GM19395 (cell line): ENCODE data around the gene IPMK.
"Not testable (repeated sequence)": the region's sequence is repeated elsewhere in the genome, so short reads cannot be mapped to it uniquely, and the experiment has no call there.

ENCODE experiments used
- ATAC-seq: cut with Tn5 transposase; IDR thresholded peaks from one replicate; pipeline ENCODE4 v1.9.1; 2021; ENCODE audit warnings: mild to moderate bottlenecking, moderate library complexity; ENCODE audit not compliant: unreplicated experiment

The IPMK gene

DNA sequence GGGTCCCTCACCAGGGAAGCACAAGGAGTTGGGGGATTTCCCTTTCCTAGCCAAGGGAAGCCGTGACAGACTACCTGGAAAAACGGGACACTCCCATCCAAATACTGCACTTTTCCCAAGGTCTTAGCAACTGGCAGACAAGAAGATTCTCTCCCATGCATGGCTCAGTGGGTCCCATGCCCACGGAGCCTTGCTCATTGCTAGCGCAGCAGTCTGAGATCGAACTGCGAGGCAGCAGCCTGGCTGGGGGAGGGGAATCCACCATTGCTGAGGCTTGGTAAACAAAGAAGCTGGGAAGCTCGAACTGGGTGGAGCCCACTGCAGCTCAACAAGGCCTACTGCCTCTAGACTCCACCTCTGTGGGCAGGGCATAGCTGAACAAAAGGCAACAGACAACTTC lies 37.8 kb downstream of the IPMK start:
- not testable (repeated sequence) for ATAC-seq

DNA sequence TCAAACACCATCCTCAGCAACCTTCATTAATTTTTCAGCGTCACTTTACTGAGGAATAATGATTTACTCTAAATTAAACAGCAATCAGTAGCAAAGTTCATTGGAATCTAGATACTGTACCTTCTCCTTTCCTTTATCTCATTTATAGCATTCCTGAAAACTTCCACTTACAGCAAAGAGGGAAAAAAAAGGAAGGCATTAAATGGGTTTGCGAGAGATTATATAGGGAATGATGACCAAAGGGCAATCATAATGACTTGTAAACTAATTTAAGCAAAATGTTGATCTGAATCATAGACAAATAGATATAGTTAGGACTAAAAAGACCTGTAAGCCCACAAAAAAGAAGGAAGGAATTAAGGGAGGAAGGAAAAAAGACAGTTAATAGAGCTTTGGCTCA lies 42.0 kb downstream of the IPMK start:
- no peak for ATAC-seq

DNA sequence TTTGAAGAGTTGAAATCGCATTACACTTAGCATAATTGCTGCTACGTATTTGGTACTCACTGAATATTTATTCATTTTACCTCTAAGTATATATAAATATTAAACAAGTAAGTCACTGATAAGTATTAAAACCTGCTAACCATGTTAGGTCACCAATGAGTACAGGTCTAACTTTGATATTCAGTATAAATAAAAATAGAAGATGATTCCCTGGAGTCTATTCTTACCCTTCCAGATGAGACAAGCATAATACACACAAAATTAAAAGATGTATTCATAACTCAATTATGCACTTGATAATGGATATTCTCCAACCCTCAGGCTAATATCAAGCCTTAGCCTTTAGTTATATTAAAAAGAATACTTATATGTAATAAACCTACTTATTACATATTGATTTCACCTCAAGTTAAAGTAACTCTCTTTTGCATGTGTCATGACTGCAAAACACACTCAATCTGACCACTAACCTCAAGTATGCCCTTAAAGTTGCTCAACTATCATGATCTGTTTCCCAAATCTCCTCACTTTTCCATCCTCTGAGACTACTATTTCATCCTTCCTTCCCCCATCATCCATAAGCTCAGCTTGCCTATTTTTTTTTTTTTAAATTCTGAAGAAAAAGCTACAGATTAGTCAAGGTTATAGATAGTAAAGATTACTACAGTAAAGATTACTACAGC lies 46.8 kb downstream of the IPMK start:
- no peak for ATAC-seq

DNA sequence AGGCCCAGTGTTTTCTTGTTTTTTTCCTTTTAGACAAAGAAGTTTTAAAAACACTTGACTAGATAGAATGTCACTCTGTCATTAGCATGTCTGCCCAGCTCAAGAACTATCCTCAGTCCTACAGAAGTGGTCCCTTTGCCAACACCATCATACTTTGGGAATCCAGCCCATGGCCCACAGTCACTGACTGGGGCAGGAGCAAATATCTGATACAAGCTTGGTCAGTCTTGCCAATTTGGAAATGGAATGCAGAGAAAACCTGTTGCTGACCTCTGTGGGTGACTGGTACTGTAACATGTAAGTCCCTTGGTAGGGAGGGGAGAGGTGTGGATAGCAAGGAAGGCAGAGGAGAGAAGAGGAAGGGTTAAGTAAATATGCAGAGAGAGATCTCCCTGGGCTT lies 47.8 kb downstream of the IPMK start:
- ATAC-seq: no peak

DNA sequence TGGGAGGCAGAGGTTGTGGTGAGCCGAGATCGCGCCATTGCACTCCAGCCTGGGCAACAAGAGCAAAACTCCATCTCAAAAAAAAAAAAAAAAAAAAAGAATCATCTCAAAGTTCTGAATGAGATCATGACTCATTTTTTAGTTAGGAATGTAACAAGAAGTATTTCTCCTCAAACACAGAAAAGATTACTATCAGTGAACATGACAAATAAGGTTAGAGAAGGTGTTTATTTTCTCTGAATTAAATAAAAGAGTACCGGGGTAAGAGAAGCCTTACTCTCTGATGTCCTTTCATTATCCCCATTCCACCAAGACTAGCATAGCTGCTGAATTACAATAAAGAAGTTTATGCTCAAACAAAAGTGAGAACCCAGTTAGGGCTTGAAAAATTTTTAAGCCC lies 50.1 kb downstream of the IPMK start:
- no peak for ATAC-seq

DNA sequence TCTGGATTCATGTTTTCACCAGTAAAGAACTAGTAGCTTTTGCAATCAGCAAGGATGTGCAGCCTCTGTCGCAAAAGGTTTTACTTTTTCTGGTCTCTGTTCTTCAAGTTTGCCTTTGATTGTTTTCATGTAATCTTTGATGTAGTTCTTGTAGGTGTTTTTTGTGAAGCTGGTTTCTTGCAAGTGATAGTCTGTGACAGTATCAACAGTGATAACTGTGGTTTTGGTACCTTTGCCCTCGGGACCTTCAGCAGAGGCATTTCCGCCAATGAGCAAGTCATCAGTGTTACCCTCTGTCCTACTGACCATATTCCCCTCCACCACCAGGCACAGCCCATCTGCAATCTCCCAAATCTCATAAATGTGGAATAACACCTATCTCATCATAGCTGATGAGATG lies 55.1 kb downstream of the IPMK start:
- ATAC-seq: no peak

DNA sequence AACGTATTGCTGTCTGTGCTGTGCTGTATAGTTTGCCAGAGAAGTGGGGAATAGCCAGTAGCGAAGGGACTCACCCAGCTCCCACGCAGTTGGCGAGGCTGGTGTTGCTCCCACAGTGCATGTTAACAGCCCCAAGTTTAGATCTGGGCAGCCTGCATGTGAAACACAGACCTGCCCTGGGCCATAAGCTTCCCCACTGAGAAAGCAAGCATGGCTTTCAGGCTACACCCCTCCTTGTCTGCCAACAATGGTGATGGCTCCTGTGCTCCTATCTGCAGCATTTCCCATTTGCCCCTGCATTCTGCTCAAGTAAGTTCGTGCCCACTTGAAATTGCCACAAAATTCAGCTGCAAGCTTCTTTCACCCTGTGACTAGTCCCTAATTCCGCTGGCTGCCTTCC lies 57.5 kb downstream of the IPMK start:
- no peak for ATAC-seq

DNA sequence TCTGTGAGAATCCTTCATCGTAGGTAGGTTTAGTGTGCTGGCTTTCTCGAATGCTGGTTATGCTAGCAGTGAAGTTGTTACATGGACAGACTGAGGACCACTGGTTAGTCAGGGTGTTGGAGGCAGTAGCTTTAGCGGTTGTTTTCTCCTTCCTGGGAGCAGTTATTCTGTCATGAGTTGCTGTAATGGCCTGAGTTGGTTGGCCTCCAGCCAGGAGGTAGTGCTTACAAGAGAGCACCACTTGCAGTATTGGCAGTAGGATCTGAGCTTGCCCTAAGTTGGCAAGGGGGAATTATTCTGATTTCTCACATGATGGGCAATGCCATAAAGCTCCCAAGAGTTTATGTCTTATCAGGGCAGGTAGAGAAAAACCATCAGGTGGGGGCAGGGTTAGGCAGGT lies 58.0 kb downstream of the IPMK start:
- ATAC-seq: no peak

DNA sequence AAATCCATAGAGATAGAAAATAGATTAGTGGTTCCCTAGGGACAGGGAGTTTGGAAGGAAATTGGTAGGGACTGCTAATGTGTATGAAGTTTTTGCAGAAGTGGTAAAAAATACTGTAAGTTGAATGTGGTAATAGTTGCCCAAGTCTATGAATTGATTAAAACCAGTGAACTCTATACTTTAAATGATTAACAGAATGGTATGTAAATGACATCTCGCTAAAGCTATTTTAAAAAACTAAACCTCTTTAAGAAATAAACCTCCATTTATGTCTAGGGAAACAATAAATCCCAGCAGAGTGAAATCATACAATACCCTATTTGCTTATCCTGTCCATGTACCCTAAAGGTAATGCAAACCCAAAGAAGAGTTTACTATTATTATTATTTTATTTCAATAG lies 61.4 kb downstream of the IPMK start:
- ATAC-seq: no peak

DNA sequence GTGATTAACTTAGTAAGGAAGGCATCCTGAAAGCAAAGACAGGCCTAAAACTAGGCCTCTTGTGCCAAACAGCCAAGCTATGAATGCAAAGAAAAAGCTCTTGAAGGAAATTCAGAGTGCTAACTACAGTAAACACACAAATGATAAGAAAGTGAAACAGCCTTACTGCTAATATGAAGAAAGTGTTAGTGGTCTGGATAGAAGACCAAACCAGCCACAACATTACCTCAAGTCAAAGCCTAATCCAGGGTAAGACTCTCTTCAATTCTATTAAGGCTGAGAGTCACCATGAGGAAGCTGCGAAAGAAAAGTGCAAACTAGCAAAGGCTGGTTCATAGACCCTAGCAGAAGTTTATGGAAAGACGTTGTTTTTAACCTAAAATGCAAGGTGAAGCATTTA lies 66.0 kb downstream of the IPMK start:
- ATAC-seq: peak; percentile 88

DNA sequence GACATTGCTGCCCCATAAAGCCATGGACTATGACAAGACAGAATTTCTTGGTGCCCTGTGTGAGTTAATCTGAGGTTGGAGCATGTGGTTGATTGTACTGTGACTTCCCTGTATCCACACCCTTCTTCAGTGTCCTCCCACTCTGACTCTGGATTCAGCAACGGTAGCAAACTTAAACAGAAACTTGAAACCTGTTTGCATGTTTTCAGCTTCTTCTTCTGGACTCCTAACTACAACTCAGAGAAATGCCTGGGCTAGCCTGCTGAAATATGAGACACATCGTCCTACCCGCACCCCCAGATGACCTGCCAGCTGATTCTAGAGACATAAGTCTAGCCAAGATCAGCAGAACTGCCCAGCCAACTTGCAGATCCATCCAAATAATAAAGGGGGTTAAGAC lies 78.4 kb downstream of the IPMK start:
- ATAC-seq: no peak

DNA sequence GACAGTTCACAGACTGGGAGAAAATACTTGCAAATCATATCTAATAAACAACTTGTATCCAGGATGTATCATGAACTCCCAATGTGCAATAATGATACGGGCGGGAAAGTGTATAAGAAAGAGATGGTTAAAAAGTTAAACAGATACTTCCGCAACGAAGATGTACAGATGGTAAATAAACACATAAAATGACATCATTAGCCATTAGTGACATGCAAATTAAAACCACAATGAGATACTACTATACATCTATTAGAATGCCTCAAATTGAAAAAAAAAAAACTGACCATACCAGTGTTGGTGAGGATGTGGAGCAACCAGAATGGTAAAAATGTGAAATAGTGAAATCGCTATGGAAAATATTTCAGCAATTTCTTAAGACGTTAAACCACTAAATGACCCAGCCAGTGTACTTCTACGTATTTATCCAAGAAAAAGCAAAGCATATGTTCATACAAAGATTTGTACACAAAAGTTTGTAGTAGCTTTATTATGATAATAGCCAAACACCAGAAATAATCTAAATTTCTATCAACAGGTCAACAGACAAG lies 83.5 kb downstream of the IPMK start:
- ATAC-seq: no peak

DNA sequence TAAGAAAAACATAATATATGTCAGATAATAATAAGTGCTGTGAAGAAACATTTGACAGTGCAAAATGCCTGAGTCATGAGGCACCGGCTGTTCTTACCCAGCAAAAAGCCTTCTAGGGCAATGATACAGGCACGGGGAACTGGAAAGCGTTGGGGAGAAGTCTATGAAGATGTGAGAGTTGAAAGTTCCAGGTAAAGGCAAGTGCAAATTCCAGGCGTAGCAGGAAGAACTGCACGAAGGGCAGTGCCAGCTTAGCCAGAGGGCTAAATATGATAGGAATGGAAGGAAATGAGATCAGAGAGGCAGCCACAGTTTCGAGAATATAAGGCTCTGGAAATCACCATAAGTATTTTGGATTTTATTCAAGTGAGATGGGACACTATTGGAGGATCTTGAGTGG lies 87.0 kb downstream of the IPMK start:
- no peak for ATAC-seq

DNA sequence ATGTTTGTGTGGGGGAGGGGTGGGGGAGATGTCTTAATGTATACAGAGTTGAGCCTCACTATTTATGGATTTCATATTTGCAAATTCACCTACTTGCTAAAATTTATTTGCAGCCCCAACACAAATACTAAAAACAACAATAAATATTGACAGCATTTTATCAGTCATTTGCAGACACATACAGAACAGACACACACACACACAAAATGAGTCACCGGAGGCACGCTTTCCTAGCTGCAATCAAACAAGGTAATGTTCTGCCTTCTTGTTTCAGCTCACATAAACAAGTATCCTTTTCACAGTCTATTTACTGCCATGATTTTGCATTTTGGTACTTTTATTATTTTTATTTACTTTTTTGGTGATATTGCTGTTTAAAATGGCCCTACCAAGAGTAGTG lies 88.5 kb downstream of the IPMK start:
- no peak for ATAC-seq

DNA sequence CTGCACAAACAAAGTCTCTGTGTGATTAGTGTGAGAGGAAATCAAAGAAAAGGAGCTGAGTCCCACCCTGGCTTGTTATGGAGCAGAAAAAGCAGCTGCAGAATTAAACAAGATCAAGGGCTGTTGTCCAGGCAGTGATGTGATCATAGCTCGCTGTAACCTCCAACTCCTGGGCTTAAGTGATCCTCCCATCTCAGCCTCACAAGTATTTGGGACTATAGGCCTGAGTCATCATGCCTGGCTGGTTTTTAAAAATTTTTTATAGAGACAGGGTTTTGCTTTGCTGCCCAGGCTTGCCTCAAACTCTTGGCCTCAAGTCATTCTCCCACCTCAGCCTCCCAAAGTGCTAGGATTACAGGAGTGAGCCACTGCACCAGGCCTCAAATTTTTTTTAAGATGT lies 88.9 kb downstream of the IPMK start:
- ATAC-seq: no peak

DNA sequence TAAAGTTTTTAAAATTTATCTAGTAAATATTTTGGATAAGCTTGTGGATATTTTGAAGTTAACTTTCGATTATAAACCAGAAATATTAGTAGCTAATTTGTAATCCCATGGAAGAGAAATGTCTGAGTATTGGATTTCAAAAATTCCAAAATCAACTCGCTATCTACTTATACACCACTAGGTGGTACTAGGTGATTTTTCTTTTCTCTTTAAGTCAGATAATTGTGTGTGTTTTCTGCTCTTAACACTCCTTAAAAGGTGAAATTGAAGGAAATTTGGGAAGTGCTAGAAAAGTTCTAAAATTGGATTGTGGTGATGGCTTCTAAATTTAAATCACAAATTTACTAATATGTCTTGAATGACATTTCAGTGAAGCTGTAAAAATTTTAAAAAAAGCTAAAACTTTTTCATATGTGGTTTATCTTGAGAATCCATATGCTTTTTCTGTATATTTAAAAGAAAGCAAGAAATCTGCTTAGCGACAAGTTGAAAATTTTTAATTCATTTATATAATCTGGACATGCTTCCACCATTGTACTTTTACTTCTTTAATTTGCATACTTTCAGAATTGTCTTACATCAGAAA lies 90.2 kb downstream of the IPMK start:
- peak; percentile 76 for ATAC-seq

DNA sequence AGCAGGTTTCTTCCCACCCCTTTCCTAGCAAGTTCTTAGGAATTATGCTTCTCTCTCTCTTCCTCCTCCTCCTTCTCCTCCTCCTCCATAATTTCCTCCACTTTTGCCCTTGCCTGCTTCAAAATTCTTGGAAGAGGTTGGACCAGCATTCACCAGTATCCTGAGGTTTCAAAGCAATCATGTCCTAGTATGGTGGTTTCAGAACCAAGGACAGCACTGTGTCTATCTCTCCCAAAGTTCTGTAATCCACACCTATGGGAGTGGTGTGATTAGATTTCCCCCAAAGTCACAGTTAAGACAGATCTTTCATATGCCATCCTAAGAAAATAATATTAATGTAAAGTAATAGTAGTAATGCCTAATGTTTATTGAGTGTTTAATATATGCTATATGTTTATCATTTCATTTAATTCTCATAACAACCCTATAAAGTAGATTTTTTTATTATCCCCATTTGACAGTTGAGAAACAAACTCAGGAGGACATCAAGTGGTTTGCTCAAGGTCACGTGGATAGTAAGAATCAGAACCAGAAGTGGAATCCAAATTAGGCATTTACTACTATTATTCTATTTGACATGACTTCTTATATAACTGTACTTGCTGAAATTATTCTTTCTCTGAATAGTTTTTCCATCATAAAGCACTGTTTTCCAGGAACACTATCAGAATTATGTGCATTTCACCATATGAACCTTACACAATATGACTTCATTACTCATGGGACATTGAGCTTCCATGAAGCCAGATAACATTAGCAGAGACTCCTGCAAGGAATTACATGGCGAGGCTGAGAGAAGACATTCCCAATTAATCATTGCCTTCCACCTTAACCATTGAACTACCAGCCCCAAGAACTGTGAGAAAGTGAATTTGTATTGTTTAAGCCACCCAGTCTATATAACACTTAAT lies 91.4 kb downstream of the IPMK start:
- no peak for ATAC-seq

DNA sequence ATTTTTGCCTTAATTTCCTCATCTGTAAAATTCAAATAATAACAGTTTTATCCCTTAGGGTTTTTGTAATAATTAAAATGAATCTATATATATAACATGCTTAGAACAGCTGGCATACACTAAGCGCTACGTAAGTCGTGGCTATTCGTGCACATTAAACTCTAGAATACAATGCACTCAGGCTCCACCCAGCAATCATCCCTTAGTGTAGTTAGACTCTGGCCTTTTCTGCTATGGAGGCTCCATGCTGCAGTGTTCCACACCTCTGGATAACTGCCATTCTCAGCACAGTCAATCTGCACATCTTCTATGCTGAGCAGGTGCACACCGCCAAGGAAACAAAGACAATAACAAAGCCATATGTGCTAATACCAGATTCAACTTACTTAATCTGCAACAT lies 92.9 kb downstream of the IPMK start:
- no peak for ATAC-seq

DNA sequence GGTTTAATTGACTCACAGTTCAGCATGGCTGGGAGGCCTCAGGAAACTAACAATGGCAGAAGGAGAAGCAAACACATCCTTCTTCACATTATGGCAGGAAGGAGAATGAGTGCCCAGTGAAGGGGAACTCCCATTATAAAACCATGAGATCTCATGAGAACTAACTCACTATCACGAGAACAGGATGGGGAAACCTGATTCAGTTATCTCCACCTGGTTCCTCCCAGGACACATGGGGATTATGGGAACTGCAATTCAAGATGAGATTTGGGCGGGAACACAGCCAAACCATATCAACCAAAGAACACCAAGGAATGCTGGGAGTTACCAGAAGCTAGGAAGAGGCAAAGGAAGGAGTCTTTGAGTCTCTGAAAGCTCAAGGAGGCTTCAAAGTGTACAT lies 94.3 kb downstream of the IPMK start:
- ATAC-seq: no peak

DNA sequence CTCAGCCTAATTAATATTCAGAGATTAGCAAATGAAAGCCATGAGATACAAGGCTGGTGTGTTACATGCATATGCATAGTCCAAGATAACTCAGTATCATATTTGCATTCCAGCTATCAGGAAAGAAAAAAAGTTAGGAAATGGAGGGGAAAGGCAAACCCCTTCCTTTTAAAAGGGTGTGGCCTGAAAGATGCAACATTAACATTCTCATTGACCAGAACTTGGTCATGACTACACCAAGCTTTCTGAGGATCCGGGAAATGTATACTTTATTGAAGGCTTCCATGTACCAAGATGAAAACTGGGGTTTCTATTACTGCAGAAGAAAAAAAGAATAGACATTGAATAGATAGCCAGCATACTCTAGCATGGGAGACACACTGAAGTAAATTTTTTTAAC lies 96.5 kb downstream of the IPMK start:
- ATAC-seq: no peak

DNA sequence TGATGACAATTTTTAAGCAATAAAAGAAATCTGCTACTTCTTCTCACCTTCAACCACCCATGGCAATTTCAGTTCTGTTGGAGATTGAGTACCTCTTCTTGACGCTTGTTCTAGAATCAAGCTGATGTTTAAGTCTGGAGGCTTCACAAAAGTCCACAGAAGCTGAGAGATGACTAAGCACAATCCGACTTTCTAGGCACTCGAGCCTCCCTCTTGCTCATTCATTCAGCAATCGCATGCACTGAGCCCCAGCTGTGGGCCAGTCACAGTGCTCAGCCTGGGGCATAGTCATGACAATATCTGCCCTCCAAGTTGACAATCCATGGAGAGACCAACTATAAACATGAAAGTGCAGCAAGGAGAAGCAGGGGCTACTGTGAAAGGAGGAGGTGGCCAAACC lies 103.2 kb downstream of the IPMK start:
- no peak for ATAC-seq

DNA sequence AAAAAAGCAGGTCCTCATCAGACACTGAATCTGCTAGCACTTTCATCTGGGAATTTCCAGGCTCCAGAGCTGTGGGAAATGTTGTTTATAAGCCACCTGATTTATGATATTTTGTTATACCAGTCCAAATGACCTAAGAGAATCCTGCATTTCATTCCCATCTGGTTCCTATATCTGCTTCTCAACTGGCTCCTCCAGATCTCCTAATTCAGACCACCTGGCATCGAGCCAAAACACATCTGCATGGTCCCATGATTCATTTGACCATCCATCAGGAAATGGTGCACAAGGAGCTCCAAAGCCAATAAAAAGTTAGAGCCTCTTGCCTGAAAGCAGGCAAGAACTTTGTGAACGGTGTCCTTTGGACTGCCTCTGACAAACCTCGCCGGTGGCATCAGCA lies 108.9 kb downstream of the IPMK start:
- ATAC-seq: no peak
